Right ventricle myocardium superior (tissue), 1 donor: ENCODE results near the gene OSBPL1A. TPM values are rescaled to one million over a fixed set of nuclear protein-coding genes. Genes with fewer than 3 reads are reported as not detected.
"Not testable (repeated sequence)": the region's sequence is repeated elsewhere in the genome, so short reads cannot be mapped to it uniquely, and the experiment has no call there.

Source experiments
- ATAC-seq: fragments of 200-7000 bp; cut with Tn5 transposase; one replicate; pipeline ENCODE4 v1.9.1; 2020; ENCODE audit warnings: mild to moderate bottlenecking; ENCODE audit not compliant: poor library complexity
- DNase-seq: peaks from one replicate; pipeline ENCODE4 v3.0.0-alpha.2; 2020
- intact Hi-C: fragments of 100-400 bp; cut with DNase I; formaldehyde crosslinking; loops from one replicate; pipeline ENCODE4 v1.11.2; 2022
- total RNA-seq: library from RNA; stranded (reverse); fragmentation: NEBNext Ultra II Directional; extraction: Animal tissue kit (Norgen Biotek cat#: 25700); gene quantifications from one replicate; pipeline ENCODE4 v1.2.1, GENCODE V29; 2021
- donor health status: DM: no; HTN: yes; CAD: no; lungs with severe emphysema.

Gene OSBPL1A
- total RNA-seq, 1 donor from 2014 or later, result 79.9 TPM

DNA sequence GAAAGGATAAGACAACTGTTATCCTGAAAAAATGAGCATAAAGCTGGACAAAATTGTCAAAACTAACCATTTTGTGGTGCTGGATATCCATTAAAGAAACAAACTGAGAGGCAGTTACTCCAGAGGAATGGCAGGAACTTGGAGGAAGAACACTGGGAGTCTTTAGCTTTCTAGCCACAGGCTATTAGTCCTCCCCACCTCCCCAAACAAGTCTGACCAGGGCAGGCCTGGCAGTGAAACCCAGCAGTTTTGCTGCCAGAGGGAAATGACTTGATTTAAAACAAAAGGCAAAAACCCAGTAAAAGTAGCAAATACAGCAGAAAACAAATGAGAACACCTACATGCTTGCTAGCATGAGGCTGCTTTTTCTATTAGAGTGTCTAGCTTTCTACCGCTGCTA is 34.9 kb downstream of the OSBPL1A start:
- DNase-seq, result no peak
- no peak for ATAC-seq
- intact Hi-C loops, result no loop called here

DNA sequence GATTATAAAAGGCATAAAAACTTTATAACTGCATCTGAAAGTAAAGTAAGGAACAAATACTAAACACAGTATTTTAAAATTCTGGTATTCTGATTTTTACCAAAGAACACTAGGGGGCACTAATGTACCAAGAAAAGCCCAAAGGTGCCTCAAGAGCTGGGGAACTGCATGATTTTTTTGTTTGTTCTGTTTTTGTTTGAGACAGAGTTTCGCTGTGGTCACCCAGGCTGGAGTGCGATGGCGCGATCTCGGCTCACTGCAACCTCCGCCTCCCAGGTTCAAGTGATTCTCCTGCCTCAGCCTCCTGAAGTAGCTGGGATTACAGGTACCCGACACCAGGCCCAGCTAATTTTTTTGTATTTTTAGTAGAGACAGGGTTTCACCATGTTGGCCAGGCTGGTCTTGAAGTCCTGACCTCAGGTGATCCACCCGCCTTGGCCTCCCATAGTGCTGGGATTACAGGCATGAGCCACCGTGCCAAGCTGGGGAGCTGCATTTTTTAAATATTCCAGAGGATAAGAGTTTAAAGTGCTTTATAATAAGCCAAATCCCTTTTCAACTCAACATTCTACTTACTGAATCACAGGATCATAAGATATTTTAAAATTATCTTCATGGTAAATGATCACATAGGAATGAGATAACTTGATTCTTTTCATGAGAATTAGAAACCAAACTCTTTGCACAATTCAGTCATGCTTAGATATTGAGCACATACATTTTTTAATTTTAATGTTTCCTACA is 37.7 kb downstream of the OSBPL1A start:
- intact Hi-C loops, result loop anchor here (5.0 kb wide), 1 partner anchor 127 kb away; no protein-coding TSS in a partner anchor
- peak; percentile 64 for ATAC-seq
- not testable (repeated sequence) for DNase-seq

DNA sequence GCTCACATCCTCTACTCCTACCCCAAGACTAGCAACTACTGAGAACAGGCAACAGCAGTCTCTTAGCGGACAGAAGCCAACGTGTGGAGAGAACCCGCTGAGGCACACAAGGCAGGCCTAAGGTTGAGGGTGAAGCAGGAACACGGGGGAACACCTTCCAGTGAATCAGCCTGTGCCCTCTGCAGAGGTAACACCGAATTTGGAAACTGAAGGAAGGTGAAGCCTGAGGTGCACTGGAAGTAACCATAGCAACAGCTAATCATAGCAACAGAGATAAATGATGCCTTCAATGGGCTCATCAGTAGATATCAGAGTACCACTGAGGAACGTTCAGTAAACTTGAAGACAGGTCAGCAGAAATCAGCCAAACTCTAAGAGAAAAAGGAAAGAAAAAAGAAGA is 43.3 kb downstream of the OSBPL1A start:
- ATAC-seq (no peak), DNase-seq (no peak)
- intact Hi-C loops, result no loop called here

DNA sequence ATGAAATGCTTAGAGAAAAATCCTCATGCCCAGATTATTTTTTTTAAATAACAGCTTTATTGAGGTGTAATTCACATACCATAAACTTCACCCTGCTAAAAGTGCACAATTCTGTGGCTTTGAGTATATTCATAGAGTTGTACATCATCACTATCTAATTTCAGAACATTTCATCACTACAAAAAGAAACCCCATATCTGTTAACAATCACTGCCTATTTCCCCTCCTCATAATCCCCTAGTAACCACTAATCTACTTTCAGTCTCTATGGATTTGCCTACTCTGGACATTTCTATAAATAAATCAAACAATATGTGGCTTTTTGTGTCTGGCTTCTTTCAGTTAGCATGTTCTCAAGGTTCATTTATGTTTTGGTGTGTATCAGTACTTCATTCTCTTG is 51.4 kb downstream of the OSBPL1A start:
- DNase-seq (no peak), ATAC-seq (no peak)
- intact Hi-C loops, result no loop called here

DNA sequence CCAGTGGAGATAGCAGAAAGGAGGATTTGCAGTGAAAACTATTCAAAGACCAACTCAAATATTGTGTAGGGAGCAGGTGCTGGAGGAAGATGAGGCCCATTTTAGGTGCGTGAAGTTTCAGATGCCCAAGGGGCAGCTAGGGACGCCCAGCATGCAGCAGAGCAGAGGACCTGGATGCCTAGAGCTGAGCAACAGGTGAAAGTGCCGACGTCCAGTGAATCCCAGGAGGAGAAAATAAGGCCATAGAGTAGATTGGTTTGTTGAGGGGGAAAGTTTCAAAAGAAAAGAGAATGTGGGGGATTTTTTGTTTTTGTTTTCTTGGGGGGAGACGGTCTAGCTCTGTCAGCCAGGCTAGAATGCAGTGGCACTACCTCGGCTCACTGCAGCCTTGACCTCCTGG is 53.1 kb downstream of the OSBPL1A start:
- ATAC-seq (no peak), DNase-seq (no peak)
- intact Hi-C loops, result no loop called here

DNA sequence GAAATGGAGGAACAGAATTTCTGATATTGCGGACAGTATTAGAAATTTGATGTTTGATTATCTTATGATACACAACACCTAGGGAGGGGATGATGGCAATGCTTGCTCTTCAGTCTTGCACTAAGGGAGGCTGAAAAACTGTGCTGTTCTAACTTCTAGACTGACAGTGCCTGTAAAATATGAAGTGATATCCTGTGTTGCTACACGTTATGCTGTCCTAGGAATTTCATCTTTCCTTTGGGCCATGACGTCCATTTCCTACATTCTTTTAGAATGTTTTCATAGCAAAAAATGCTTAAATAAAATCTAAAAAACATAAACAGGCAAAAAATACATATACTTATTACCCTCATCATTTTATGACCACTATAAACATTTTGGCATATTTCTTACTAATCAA is 55.3 kb downstream of the OSBPL1A start:
- no peak for DNase-seq
- ATAC-seq, result no peak
- intact Hi-C loops, result no loop called here

DNA sequence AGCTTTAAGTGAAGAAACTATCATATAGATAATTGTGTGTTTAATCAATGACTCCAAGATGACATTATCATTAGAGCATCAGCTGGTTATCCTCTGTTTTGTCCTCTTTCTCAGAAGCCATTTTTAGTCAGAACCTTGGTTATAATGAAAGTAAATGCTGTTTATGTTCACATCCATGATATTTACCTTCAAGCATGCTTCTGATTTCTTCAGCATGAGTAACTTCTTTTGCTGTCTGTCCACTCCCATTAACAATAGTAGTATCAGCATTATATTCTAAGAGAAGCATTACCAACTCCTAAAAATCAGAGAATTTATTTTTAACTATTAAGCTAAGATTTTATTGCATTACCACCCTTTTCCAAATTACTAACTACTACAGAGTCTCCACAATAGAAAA is 56.3 kb downstream of the OSBPL1A start:
- DNase-seq (no peak), ATAC-seq (no peak)
- intact Hi-C loops, result no loop called here

DNA sequence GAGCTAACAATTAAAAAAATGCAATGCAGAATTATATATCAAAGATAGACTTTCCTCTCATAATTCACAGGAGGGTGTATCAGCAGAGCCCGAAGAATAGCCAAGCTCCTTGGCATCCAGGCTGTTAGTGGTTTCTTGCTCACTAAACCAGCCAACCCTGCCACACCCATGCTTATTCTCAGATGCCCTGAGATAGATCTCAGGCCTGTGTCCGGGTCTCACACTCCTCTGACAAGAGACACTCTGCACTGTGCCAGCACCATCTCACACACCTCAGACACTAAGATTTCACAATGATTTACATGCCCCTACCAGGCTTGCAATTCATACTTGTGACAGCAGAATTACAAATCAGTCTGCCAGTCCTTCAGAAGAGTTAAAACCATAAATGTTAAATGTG is 64.5 kb downstream of the OSBPL1A start:
- intact Hi-C loops, result no loop called here
- ATAC-seq (no peak), DNase-seq (no peak)

DNA sequence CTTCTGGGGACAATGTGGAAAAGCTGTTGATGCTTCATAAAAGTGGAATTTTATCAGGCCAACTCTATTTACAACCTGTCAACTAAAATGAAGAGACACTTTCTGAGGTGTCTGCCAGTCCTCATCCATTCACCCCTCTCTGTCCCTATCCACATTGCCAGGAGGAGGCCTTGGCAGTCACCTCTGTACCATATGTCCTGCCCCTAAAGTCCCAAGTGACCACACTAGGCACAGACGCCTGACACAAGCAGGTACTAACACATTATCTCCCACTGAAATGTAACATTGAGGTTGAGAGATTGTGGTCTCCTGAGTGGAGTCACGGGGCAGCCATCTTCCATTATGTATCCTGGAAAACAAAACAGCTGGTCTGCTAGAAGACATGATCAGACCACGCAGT is 71.4 kb downstream of the OSBPL1A start:
- intact Hi-C loops, result no loop called here
- DNase-seq (no peak), ATAC-seq (peak; percentile 78)

DNA sequence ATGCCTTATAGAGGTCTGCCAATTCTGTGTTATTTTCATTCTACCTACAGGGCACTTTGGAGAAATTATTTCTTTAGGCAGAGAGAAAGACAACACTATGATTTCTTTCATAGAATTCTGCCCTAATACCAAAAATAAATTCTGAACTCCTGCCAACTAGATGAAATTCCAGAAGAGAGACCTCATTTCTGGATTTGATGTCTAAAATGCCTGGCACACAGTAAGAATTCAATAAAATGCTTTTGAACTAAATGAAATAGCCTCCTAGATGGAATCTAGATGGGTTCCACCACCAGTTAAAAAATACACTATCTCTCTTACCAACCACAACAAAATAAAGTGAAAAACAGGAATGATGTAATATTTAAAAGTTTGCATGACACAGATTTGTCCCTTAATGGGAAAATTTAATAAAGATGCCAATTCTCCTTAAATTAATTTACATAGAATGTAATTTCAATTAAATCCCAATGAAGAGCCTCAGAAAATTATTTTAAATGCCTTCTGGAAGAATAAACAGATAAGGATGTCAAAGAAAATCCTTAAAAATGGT is 75.0 kb downstream of the OSBPL1A start:
- ATAC-seq (no peak), DNase-seq (no peak)
- intact Hi-C loops, result no loop called here

DNA sequence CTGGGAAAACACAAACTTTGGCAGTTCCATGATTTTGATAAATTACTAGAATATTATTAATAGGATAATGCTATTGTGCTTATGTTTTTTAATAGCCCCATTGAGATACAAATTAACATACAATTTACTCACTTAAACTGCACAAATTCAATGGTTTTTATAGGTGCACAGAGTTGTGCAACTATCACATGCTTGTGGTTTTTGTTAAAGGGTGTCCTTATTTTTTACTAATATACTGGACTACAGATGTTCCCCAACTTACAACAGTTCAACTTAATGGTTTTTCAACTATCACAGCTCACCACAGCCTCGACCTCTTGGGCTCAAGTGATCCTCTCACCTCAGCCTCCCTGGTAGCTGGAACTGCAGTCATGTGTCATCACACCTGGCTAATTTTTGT is 76.6 kb downstream of the OSBPL1A start:
- intact Hi-C loops, result no loop called here
- ATAC-seq, result no peak
- DNase-seq, result no peak

DNA sequence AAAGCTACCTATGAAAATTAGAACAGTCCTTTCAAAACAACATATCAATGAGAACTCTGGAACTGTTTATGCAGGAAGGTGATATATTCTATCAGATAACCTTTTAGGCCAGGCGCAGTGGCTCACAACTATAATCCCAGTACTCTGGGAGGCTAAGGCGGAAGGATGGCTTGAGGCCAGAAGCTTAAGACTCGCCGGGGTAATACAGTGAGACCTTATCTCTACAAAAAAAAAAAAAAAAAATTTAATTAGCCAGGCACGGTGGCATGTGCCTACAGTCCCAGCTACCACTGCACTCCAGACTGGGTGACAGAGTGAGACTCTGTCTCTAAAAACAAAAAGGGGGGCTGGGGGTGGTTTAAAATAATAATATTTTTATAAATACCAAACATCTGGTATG is 77.9 kb downstream of the OSBPL1A start:
- DNase-seq (no peak), ATAC-seq (no peak)
- intact Hi-C loops, result no loop called here

DNA sequence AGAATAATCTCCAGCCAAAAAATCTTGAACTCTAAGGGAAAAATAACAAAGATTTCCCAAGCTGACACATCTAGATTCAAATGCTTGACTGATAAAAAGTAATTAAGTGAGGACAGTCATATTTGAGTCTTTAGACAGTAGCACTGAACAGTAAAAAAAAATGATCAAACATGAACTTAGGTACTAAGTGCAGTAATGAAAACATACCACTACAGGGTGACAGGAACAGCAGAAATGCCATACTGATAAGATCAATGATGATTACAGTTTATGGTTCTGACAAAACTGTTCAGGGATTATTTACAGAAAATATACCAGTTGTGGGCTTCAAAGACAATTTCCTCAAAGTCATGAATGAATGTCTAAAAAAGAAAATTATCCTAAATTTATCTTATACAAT is 80.3 kb downstream of the OSBPL1A start:
- DNase-seq (no peak), ATAC-seq (no peak)
- intact Hi-C loops, result no loop called here

DNA sequence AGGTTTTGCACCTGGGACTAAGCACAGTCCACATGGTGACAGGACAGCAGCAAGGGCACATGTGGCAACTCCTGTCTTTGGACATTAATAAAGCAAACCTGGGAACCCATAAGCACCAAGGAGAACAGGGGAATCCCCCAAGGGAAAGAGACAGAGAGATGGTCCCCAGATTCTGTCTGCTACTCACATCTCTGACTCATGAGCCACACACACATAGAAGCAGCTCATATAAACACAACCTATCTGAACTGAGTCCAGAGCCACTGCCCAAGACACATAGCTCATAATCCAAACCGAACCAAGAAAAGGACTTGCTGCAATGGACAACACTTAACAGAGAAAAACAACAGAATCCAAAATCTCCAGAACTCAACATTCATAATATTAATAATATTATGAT is 82.5 kb downstream of the OSBPL1A start:
- no peak for DNase-seq
- intact Hi-C loops, result no loop called here
- ATAC-seq, result no peak

DNA sequence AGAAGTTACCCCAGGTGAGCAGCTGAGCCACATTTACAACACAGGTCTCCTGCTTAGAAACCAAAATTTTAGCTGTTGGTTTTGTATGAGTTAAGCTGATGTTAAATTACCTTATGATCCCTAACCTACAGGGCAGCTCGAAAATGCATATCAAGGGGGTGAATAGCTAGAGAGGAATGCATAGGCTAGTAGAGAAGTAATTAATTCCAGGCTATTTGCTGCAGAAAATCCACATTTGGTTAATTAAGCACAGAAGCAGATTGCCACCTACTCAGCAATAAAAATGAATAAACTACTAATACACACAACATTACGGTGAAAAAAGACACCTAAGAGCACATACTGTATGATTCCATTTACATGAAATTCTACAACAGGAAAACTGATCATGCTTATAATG is 91.4 kb downstream of the OSBPL1A start:
- DNase-seq (no peak), ATAC-seq (no peak)
- intact Hi-C loops, result no loop called here

DNA sequence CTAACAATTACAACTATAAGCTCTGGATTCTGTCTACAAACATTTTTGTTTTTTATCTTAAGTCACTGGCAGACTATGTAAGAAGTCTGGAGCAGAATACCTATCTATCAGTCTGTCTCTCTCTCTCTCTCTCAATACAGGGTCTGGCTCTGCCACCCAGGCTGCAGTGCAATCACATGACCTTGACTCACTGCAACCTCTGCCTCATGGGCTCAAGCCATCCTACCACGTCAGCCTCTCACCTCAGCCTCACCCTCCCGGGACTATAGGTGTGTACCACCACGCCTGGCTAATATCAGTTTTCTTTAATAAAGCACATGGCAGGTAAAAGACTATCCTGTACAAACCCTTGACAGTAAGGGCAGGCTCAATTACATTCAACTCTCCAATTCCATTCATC is 96.9 kb downstream of the OSBPL1A start:
- no peak for DNase-seq
- intact Hi-C loops, result no loop called here
- no peak for ATAC-seq

DNA sequence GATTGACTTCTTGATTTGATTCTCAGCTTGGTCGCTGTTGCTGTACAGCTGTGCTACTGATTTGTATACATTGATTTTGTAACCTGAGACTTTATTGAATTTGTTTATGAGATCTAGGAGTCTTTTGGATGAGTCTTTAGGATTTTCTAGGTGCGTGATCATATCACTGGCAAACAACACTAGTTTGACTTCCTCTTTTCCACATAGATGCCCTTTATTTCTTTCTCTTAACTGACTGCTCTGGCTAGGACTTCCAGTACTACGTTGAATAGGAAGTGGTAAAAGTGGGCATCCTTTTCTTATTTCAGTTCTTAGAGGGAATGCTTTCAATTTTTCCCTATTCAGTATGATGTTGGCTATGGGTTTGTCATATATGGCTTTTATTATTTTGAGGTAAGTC is 101.3 kb downstream of the OSBPL1A start:
- intact Hi-C loops, result no loop called here
- ATAC-seq (no peak), DNase-seq (no peak)

DNA sequence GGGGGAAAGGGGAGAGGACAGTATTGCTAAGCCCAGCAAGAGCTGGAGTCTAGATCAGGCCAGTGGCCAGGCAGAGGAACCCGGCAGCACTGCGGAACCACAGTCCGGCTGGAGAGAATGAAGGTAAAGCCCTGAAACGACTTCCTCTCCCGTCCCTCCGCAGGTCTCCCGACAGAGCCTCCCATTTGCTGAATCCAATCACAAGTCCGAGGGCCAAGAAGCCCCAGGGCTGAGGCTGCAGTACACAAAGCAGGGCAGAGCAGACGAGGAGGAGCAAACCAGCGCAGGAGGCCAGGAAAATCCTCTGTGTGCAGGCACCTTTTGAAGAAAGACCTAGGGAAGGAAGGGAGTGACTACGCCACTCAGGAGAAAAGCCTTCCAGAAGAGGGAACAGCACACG is 104.4 kb downstream of the OSBPL1A start:
- intact Hi-C loops, result no loop called here
- no peak for ATAC-seq
- DNase-seq, result no peak

DNA sequence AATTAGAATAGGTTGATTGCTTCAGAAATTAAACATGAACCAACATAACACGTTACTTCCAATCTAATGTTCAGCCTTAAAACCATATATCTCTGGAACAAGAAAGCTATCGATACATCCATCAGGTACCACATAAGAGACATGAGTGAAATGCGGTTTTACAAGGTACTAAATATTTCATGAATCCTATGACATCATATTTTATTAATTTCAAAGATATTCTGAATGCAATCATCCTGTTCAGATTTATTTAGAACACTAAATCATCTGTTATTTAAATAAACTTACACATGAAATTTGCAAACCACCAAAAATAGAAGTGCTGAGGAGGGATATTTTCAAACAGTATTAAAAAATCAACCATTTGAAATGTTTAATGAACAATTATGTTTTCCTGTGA is 119.0 kb downstream of the OSBPL1A start:
- intact Hi-C loops, result no loop called here
- DNase-seq (no peak), ATAC-seq (no peak)

DNA sequence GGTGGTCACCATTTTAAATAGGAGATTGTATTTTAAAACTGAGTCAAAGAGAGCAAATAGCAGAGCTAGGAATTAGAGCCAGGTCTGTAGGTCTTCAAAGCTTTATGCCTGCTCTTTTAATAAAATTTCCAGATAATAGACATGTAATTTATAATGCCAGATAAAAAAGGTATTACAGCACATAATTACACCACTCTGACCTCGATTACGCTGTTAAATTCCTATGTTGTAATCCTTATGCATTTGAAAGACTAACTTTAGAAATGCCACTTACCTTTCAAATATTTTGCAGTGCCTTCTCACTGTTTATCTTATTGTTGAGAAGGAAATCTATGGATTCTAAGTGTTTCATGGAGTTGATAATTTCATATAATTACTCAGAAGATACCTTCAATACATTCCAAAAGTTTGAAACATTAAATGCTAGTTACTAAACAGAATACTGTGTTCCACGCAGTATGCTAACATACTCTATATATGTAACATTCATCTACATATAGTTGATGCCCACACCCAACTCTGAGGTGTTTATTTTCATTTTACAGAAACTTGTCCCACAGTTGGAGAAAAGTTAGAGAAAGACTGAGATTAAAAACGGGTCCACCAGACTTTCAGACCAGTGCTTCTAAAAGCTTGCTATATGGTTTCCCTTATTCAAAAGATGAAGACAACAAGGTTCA is 120.0 kb downstream of the OSBPL1A start:
- intact Hi-C loops, result no loop called here
- DNase-seq, result no peak
- ATAC-seq, result no peak
